ENCODE measurements around the gene CDH12. TPM values are rescaled to one million over a fixed set of nuclear protein-coding genes. Genes with fewer than 3 reads are reported as not detected.

CDH12 gene
- total RNA-seq, 2 donors from 2014 or later, result 0.90 to 1.9 TPM

DNA sequence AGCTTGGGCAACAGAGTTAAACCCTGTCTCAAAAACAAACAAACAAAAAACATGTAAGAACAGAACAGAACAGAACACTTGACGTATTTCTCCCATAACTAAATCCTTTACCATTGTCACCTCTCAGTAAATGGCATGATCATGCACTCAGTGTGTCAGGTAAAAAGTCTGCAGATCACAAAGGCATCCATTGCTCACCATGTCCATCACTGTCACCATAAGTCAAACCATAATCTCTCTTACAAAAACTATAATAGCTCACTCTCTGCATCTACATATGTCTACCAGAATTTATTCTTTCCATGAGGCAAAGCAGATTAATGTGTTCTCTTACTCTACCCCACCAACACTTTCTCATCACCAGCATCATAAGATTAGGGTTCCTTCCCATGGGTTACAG is 387.5 kb downstream of the CDH12 start:
- 60 to 87% methylated on average over 1 of the region's 1 CpG for WGBS, 2 experiments (ENCODE audit: insufficient coverage in 1 of 2, insufficient read length in 1 of 2)
- H3K9me3 Mint-ChIP-seq, result peaks cover 3% of the 10 kb centered on the region
- Histone ChIP-seq H3K9ac (ENCODE audit: extremely low read depth, low read length, poor library complexity, severe bottlenecking) (no peak overlapping the region), H3K4me1 (ENCODE audit: control insufficient read depth, insufficient read depth, low read length) (no peaks in the 10 kb centered on the region), H3K4me3 (ENCODE audit: low read length) (no peak overlapping the region), H3K27me3 (ENCODE audit: control insufficient read depth, insufficient read depth, low read length, poor library complexity, severe bottlenecking) (no peaks in the 10 kb centered on the region), H3K36me3 (ENCODE audit: control insufficient read depth, insufficient read depth, low read length) (no peaks in the 10 kb centered on the region), H3K9me3 (ENCODE audit: control insufficient read depth, low read length) (no peaks in the 10 kb centered on the region), H3K27ac (ENCODE audit: low read depth, low read length) (no peak overlapping the region)
- no peaks in the 10 kb centered on the region for H3K36me3 Mint-ChIP-seq (ENCODE audit: low read depth)
- H3K4me3 Mint-ChIP-seq, result no peak overlapping the region
- no peak overlapping the region for H3K27ac Mint-ChIP-seq
- H3K4me1 Mint-ChIP-seq, result no peaks in the 10 kb centered on the region
- DNase-seq, result no peak
- H3K27me3 Mint-ChIP-seq (ENCODE audit: insufficient read depth), result no peaks in the 10 kb centered on the region
- no peak for TF ChIP-seq CTCF (conservative IDR thresholded peaks at IDR 0.05)

- 77 to 94% methylated on average over 2 to 3 of the region's 3 CpGs for WGBS, 2 experiments (ENCODE audit: insufficient coverage in 1 of 2, insufficient read length in 1 of 2)
- Mint-ChIP-seq H3K36me3 (ENCODE audit: low read depth) (no peaks in the 10 kb centered on the region), H3K4me3 (no peak overlapping the region), H3K4me1 (no peaks in the 10 kb centered on the region), H3K9me3 (peaks cover 3% of the 10 kb centered on the region), H3K27me3 (ENCODE audit: insufficient read depth) (no peaks in the 10 kb centered on the region), H3K27ac (no peak overlapping the region)
- TF ChIP-seq CTCF (conservative IDR thresholded peaks at IDR 0.05), result no peak
- no peaks in the 10 kb centered on the region for H3K36me3 ChIP-seq (ENCODE audit: control insufficient read depth, insufficient read depth, low read length)
- DNase-seq, result no peak
- no peaks in the 10 kb centered on the region for H3K9me3 ChIP-seq (ENCODE audit: control insufficient read depth, low read length)
- H3K4me3 ChIP-seq (ENCODE audit: low read length), result no peak overlapping the region
- no peak overlapping the region for H3K9ac ChIP-seq (ENCODE audit: extremely low read depth, low read length, poor library complexity, severe bottlenecking)
- no peak overlapping the region for H3K27ac ChIP-seq (ENCODE audit: low read depth, low read length)
- no peaks in the 10 kb centered on the region for H3K27me3 ChIP-seq (ENCODE audit: control insufficient read depth, insufficient read depth, low read length, poor library complexity, severe bottlenecking)
- H3K4me1 ChIP-seq (ENCODE audit: control insufficient read depth, insufficient read depth, low read length), result no peaks in the 10 kb centered on the region
Observed at GRCh38 chr5:22465177-22465576, 388.0 kb downstream of the CDH12 start.

- Histone ChIP-seq H3K9ac (ENCODE audit: extremely low read depth, low read length, poor library complexity, severe bottlenecking) (no peak overlapping the region), H3K27me3 (ENCODE audit: control insufficient read depth, insufficient read depth, low read length, poor library complexity, severe bottlenecking) (no peaks in the 10 kb centered on the region), H3K9me3 (ENCODE audit: control insufficient read depth, low read length) (no peaks in the 10 kb centered on the region), H3K27ac (ENCODE audit: low read depth, low read length) (no peak overlapping the region), H3K4me3 (ENCODE audit: low read length) (no peak overlapping the region), H3K4me1 (ENCODE audit: control insufficient read depth, insufficient read depth, low read length) (no peaks in the 10 kb centered on the region), H3K36me3 (ENCODE audit: control insufficient read depth, insufficient read depth, low read length) (no peaks in the 10 kb centered on the region)
- H3K36me3 Mint-ChIP-seq (ENCODE audit: low read depth), result no peaks in the 10 kb centered on the region
- H3K4me3 Mint-ChIP-seq, result no peak overlapping the region
- H3K4me1 Mint-ChIP-seq, result no peaks in the 10 kb centered on the region
- no peak overlapping the region for H3K27ac Mint-ChIP-seq
- no peak for DNase-seq
- TF ChIP-seq CTCF (conservative IDR thresholded peaks at IDR 0.05), result no peak
- H3K27me3 Mint-ChIP-seq (ENCODE audit: insufficient read depth), result no peaks in the 10 kb centered on the region
- peaks cover 3% of the 10 kb centered on the region for H3K9me3 Mint-ChIP-seq
- WGBS, 2 experiments (ENCODE audit: insufficient coverage in 1 of 2, insufficient read length in 1 of 2), result 92% methylated on average over 4 of the region's 4 CpGs; no CpG with 5 or more reads in 1 of the 2 experiments
Observed at GRCh38 chr5:22460189-22460588, 393.0 kb downstream of the CDH12 start.

All from endodermal cell (in vitro differentiated cells).